Esophagus (tissue), 2 donors: Measurements from ENCODE around the gene RHOT1. TPM values are rescaled to one million over a fixed set of nuclear protein-coding genes. Genes with fewer than 3 reads are reported as not detected.
"Not testable (repeated sequence)": the region's sequence is repeated elsewhere in the genome, so short reads cannot be mapped to it uniquely, and the experiment has no call there.

Experiments
- H3K27ac ChIP-seq, 2 donors: one replicate each; pipeline ENCODE4 v1.5.1; 2013; ENCODE audit warnings: low read depth in 2 of 2, mild to moderate bottlenecking in 2 of 2, inconsistent platforms in 1 of 2, low read length in 1 of 2, moderate library complexity in 1 of 2
- H3K27me3 ChIP-seq, 2 donors: one replicate each; pipeline ENCODE4 v1.6.1; 2013; ENCODE audit warnings: low read length in 2 of 2, control low read depth in 1 of 2, mild to moderate bottlenecking in 1 of 2; ENCODE audit not compliant: insufficient read depth in 2 of 2, control insufficient read depth in 1 of 2
- H3K36me3 ChIP-seq, 2 donors: one replicate each; pipeline ENCODE4 v1.6.1; 2013; ENCODE audit warnings: low read length in 1 of 2; ENCODE audit not compliant: control insufficient read depth in 2 of 2, insufficient read depth in 2 of 2
- H3K4me1 ChIP-seq, 2 donors: one replicate each; pipeline ENCODE4 v1.6.1; 2013; ENCODE audit warnings: low read length in 1 of 2; ENCODE audit not compliant: control insufficient read depth in 2 of 2, insufficient read depth in 2 of 2
- H3K4me3 ChIP-seq, 2 donors: one replicate each; pipeline ENCODE4 v1.5.1; 2013; ENCODE audit warnings: low read length in 2 of 2, mild to moderate bottlenecking in 2 of 2, low read depth in 1 of 2, moderate library complexity in 1 of 2
- H3K9me3 ChIP-seq, 2 donors: one replicate each; pipeline ENCODE4 v1.6.1; 2013; ENCODE audit warnings: mild to moderate bottlenecking in 2 of 2, low read depth in 1 of 2, low read length in 1 of 2, moderate library complexity in 1 of 2; ENCODE audit not compliant: control insufficient read depth in 2 of 2, insufficient read depth in 1 of 2
- whole genome bisulfite sequencing, 2 donors: extraction: QIAGEN DNeasy Blood & Tissue Kit; methylation state at CpG; one replicate each; pipeline ENCODE4 v1.1.7; 2013; 5-methylcytosine and 5-hydroxymethylcytosine counted together
- polyA plus RNA-seq, 2 donors: library from polyadenylated mRNA; stranded (reverse); fragments of 200-250 nt; gene quantifications; one replicate each; pipeline ENCODE4 v1.2.3, GENCODE V29; 2013
- donor health status: healthy with polysubstance abuse.
- donor health status: Bipolar disorder and iron deficiency.

RHOT1 gene
- 10 to 100 TPM; 17.7 to 38.3 TPM for polyA plus RNA-seq

DNA sequence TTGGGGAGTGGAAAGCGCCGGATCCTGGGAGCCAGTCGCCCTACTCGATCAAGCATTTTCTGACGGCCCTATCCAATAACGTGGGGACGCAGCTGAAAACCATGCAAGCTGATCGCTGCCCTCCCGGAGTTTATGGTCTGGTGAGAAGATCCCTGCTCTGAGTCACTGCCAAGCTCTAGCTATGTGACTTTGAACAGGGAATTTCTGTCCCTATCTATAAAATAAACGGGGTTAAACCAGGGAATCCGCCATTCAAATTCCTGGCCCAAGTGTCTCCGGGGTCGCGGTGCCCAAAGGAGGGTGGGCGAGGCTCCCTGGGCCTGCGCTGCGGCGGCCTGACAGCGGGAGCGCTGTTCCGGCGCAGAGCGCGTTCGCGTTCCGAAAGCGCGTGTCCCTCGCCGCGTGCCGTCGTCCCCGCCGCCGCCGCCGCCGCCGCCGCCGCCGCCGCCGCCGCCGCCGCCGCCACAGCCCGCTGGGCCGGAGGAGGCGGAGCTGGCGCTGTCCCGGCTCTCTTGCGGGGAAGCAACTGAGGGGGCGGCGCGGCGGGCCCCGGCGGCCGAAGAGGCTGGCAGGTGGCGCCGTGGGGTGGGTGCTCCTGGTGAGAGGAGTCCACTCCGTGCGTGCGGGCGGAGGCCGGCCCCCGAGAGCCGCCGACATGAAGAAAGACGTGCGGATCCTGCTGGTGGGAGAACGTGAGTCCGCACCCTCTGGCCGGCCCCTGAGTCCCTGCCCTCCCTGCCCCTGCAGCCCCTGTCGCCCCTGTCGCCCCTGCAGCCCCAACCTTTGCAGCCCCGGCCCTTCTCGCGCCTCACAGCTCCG lies at the start of gene RHOT1:
Gene RHOT1, plus strand, starts transcription at position 465 of the 819 bp plus-strand sequence. Its CDS starts 191 bp downstream, at position 656.
- Histone ChIP-seq H3K27ac (peak within 1 kb of the TSS; percentile 91 to 97), H3K4me1 (peaks cover 0 to 2% of the 10 kb centered on the region in 2 donors), H3K4me3 (peak within 1 kb of the TSS; percentile 90 to 96), H3K36me3 (no peaks in the 10 kb centered on the region), H3K9me3 (no peaks in the 10 kb centered on the region), H3K27me3 (no peaks in the 10 kb centered on the region)
- WGBS, 2 donors = 1 to 3% methylated on average over 39 to 84 of the region's 84 CpGs

- no peaks in the 10 kb centered on the region for H3K27me3 ChIP-seq
- 64 to 68% methylated on average over 2 of the region's 2 CpGs for WGBS, 2 donors
- no peaks in the 10 kb centered on the region for H3K36me3 ChIP-seq
- H3K27ac ChIP-seq = no peak overlapping the region
- H3K4me1 ChIP-seq = no peaks in the 10 kb centered on the region
- no peak overlapping the region for H3K4me3 ChIP-seq
- no peaks in the 10 kb centered on the region for H3K9me3 ChIP-seq
These were observed 42.6 kb upstream of the RHOT1 start for GRCh38 chr17:32099686-32100085.

GRCh38 chr17:32100323-32100722 lies 42.0 kb upstream of the RHOT1 start:
- H3K27me3 ChIP-seq, H3K4me1 ChIP-seq, H3K9me3 ChIP-seq, H3K36me3 ChIP-seq, H3K27ac ChIP-seq, H3K4me3 ChIP-seq: not testable (repeated sequence)
- 92 to 93% methylated on average over 8 of the region's 8 CpGs for WGBS, 2 donors

DNA sequence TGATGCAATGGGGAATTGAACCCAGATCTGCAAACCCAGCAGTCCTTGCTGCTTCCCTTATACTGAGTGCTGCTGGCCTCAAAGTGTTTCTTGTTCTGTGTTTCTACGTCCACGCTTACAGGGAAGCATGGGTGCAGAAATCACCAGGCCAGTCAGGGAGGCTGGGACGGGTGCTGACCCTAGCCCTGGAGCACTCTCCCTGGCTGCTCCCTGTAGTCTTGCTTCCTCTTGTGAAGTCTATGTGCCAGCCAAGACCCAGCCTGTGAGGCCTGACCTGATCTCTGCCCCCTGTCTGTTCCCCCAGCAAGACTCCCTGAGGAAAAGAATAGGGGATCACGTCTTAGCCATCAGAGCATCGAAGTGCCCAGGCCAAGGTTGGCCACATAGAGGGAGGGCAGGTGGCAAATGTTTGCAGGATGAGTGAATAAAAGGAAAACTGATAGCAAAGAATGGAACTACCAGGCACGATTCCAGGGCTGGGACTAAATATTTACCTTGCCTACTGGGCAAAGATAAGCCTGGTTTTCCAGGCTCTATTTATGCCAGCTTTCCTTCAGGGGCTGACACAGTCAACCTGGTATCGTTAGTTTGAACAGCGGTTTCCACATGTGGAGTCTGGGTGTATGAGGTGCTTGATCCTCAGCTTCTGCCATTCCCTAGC lies 41.2 kb upstream of the RHOT1 start:
- H3K36me3 ChIP-seq = no peaks in the 10 kb centered on the region
- WGBS, 2 donors = 53 to 63% methylated on average over 8 of the region's 8 CpGs

DNA sequence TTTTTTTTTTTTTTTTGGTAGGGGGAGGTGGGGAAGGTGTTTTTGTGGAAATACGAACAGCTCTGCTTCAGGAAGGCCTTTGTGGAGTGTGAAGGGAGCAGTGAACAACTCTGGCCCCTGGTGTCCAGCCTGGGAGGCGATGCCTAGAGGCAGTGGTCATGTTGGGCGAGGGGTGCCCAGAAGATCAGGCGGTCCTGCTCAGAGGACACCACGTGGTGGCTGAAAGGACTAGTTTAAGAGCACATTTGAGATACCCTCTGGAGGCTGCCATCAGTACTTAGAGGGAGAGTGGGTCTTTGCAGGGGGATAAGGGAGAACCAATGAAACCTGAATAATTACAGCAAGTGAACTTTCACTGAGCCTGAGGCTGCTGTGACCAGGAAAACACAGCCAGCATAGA lies 40.1 kb upstream of the RHOT1 start:
- H3K4me1 ChIP-seq = no peaks in the 10 kb centered on the region
- H3K27me3 ChIP-seq = no peaks in the 10 kb centered on the region
- H3K27ac ChIP-seq = no peak overlapping the region
- no peak overlapping the region for H3K4me3 ChIP-seq
- H3K36me3 ChIP-seq = no peaks in the 10 kb centered on the region
- no peaks in the 10 kb centered on the region for H3K9me3 ChIP-seq
- 91 to 92% methylated on average over 5 of the region's 5 CpGs for WGBS, 2 donors

More for the DNA sequence above, 41.2 kb upstream of the RHOT1 start:
- Histone ChIP-seq H3K4me1 (no peaks in the 10 kb centered on the region), H3K27ac (no peak overlapping the region), H3K27me3 (no peaks in the 10 kb centered on the region), H3K9me3 (no peaks in the 10 kb centered on the region), H3K4me3 (no peak overlapping the region)

DNA sequence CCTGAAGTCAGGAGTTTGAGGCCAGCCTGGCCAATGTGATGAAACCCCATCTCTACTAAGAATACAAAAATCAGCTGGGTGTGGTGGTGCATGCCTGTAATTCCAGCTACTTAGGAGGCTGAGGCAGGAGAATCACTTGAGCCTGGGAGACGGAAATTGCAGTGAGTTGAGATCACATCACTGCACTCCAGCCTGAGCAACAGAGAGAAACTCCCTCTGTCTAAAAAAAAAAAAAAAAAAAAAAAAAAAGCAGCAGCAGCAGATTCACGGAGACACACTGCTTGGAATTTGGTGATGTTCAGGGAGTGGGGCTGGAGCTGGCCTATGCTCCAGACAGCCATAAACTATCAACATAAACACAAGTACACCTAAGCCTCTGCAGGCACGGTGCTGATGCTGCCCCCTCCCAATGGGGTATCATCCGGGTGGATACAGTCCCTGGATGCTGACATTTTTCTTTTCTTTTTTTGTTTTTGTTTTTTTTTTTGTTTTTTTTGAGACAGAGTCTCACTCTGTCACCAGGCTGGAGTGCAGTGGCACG lies 39.6 kb upstream of the RHOT1 start:
- no peaks in the 10 kb centered on the region for H3K36me3 ChIP-seq
- no peak overlapping the region for H3K27ac ChIP-seq
- H3K4me3 ChIP-seq = no peak overlapping the region
- H3K9me3 ChIP-seq = no peaks in the 10 kb centered on the region
- H3K27me3 ChIP-seq = no peaks in the 10 kb centered on the region
- no peaks in the 10 kb centered on the region for H3K4me1 ChIP-seq
- 77 to 87% methylated on average over 5 of the region's 5 CpGs for WGBS, 2 donors

- Histone ChIP-seq H3K36me3 (no peaks in the 10 kb centered on the region), H3K27ac (no peak overlapping the region), H3K4me1 (no peaks in the 10 kb centered on the region), H3K9me3 (no peaks in the 10 kb centered on the region), H3K27me3 (no peaks in the 10 kb centered on the region), H3K4me3 (no peak overlapping the region)
- WGBS, 2 donors = 89 to 91% methylated on average over 7 of the region's 7 CpGs
These were observed 38.7 kb upstream of the RHOT1 start for GRCh38 chr17:32103476-32104113.

GRCh38 chr17:32104158-32104557 lies 38.1 kb upstream of the RHOT1 start:
- Histone ChIP-seq H3K36me3 (no peaks in the 10 kb centered on the region), H3K4me3 (no peak overlapping the region), H3K9me3 (no peaks in the 10 kb centered on the region), H3K27me3 (no peaks in the 10 kb centered on the region), H3K4me1 (no peaks in the 10 kb centered on the region), H3K27ac (no peak overlapping the region)
- 84 to 90% methylated on average over 3 of the region's 3 CpGs for WGBS, 2 donors

GRCh38 chr17:32106471-32106981 lies 35.8 kb upstream of the RHOT1 start:
- H3K36me3 ChIP-seq, H3K27ac ChIP-seq, H3K9me3 ChIP-seq, H3K4me1 ChIP-seq, H3K27me3 ChIP-seq, H3K4me3 ChIP-seq: not testable (repeated sequence)
- 57 to 63% methylated on average over 7 of the region's 7 CpGs for WGBS, 2 donors
